Upper lobe of left lung (tissue), 4 donors: ENCODE data around the gene TAS1R1.

ENCODE experiments used
- POLR2AphosphoS5 ChIP-seq, 2 donors: sonication (generic); formaldehyde crosslinking; IDR thresholded peaks; one replicate each; pipeline ENCODE4 v1.5.1; 2017; ENCODE audit warnings: antibody characterized with exemption in 2 of 2
- TF ChIP-seq, protein P1 (sequence below), 6 experiments: fragments of 450-650 bp in 4 of 6; fragments of 200-600 bp in 2 of 6; sonication (generic) in 2 of 6; IDR thresholded peaks; one replicate each; pipeline ENCODE4 v1.5.1; 2016 to 2019; ENCODE audit warnings: antibody characterized with exemption in 6 of 6

DNA sequence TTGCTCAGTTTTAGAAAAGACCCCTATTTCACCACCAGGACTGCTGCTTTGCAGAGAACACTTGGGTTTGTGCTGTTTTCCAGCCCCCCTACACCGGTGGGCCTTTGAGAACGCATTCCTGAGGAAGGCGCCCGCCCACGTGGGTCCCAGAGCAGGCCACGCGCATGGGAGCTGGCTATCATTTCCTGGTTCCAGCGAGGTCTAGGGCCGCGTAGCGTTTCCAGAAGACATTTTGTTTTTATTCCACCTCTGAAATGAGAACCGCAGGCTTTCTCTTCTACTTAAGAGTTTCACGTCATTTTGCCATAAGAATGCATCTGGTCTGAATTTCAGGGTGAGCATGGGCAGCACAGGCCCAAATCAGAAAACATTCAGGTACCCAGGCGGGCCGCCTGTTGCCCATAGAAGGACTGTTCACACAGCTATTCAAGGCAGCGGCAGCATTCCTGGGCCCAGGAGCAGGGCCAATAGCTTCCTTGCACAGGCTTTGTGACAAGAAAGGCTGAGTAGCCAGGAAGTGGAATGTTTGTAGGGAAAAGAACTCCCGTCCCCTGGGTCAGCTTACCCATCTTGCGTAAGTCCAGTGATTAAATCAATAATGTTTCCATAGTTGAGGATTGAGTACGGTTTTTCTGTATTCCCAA is 48.9 kb downstream of the TAS1R1 start:
- TF ChIP-seq, protein P1, sequence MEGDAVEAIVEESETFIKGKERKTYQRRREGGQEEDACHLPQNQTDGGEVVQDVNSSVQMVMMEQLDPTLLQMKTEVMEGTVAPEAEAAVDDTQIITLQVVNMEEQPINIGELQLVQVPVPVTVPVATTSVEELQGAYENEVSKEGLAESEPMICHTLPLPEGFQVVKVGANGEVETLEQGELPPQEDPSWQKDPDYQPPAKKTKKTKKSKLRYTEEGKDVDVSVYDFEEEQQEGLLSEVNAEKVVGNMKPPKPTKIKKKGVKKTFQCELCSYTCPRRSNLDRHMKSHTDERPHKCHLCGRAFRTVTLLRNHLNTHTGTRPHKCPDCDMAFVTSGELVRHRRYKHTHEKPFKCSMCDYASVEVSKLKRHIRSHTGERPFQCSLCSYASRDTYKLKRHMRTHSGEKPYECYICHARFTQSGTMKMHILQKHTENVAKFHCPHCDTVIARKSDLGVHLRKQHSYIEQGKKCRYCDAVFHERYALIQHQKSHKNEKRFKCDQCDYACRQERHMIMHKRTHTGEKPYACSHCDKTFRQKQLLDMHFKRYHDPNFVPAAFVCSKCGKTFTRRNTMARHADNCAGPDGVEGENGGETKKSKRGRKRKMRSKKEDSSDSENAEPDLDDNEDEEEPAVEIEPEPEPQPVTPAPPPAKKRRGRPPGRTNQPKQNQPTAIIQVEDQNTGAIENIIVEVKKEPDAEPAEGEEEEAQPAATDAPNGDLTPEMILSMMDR (IDR thresholded peaks at IDR 0.05), result peak in 3 of 6 experiments; percentile 16 to 40 (median 26)
- peak; percentile 7 to 51 for TF ChIP-seq POLR2AphosphoS5 (IDR thresholded peaks at IDR 0.05)
